Central memory CD4-positive, alpha-beta T cell (primary cell): ENCODE results near the gene PAX9.
"Not testable (repeated sequence)": the region's sequence is repeated elsewhere in the genome, so short reads cannot be mapped to it uniquely, and the experiment has no call there.

Experiments used
- DNase-seq: peaks from one replicate; pipeline ENCODE4 v3.0.0; 2022

Gene PAX9

GRCh38 chr14:36676236-36676635, 14.6 kb downstream of the PAX9 start:
- DNase-seq: no peak

- no peak for DNase-seq
These were observed 20.7 kb downstream of the PAX9 start for GRCh38 chr14:36682338-36682737.

GRCh38 chr14:36683083-36683724, 21.5 kb downstream of the PAX9 start:
- DNase-seq: no peak

- no peak for DNase-seq
These were observed 23.3 kb downstream of the PAX9 start for GRCh38 chr14:36684946-36685345.

GRCh38 chr14:36690311-36691040, 28.8 kb downstream of the PAX9 start:
- DNase-seq: no peak

GRCh38 chr14:36699420-36699819, 37.8 kb downstream of the PAX9 start:
- DNase-seq: not testable (repeated sequence)

- no peak for DNase-seq
These were observed 39.0 kb downstream of the PAX9 start for GRCh38 chr14:36700651-36701050.

GRCh38 chr14:36701132-36701531, 39.5 kb downstream of the PAX9 start:
- no peak for DNase-seq

GRCh38 chr14:36702474-36702873, 40.8 kb downstream of the PAX9 start:
- no peak for DNase-seq

GRCh38 chr14:36707570-36707969, 45.9 kb downstream of the PAX9 start:
- no peak for DNase-seq

GRCh38 chr14:36713960-36714703, 52.5 kb downstream of the PAX9 start:
- no peak for DNase-seq

- no peak for DNase-seq
These were observed 55.0 kb downstream of the PAX9 start for GRCh38 chr14:36716614-36717184.

GRCh38 chr14:36717363-36717762, 55.7 kb downstream of the PAX9 start:
- DNase-seq: no peak

GRCh38 chr14:36718216-36718615, 56.6 kb downstream of the PAX9 start:
- no peak for DNase-seq

- DNase-seq: no peak
These were observed 58.2 kb downstream of the PAX9 start for GRCh38 chr14:36719823-36720222.

GRCh38 chr14:36720657-36721056, 59.0 kb downstream of the PAX9 start:
- no peak for DNase-seq

GRCh38 chr14:36721877-36722276, 60.2 kb downstream of the PAX9 start:
- DNase-seq: no peak

GRCh38 chr14:36723530-36723929, 61.9 kb downstream of the PAX9 start:
- DNase-seq: no peak

- DNase-seq: no peak
These were observed 62.5 kb downstream of the PAX9 start for GRCh38 chr14:36724162-36724561.

GRCh38 chr14:36726128-36726527, 64.5 kb downstream of the PAX9 start:
- no peak for DNase-seq
